GM12878 (cell line): ENCODE data around the gene PPP2R5C. TPM values are rescaled to one million over a fixed set of nuclear protein-coding genes. Genes with fewer than 3 reads are reported as not detected.

Source experiments
- CHD1 ChIP-seq: IDR thresholded peaks from 2 replicates; pipeline ENCODE4 v1.6.1; 2012; ENCODE audit warnings: low read depth, low read length, improper control_type of control experiment
- FOXM1 ChIP-seq: IDR thresholded peaks from 2 replicates; pipeline ENCODE4 v1.6.1; 2012; ENCODE audit warnings: low read depth, mild to moderate bottlenecking, inconsistent platforms, low read length, moderate library complexity
- KLF5 ChIP-seq: fragments of 450-650 bp; IDR thresholded peaks from 2 replicates; pipeline ENCODE4 v1.6.1; 2014; ENCODE audit warnings: mild to moderate bottlenecking; ENCODE audit not compliant: partially characterized antibody
- LARP7 ChIP-seq: fragments of 450-650 bp; IDR thresholded peaks from 2 replicates; pipeline ENCODE4 v1.6.1; 2017; ENCODE audit warnings: mild to moderate bottlenecking
- MYC ChIP-seq: IDR thresholded peaks from 2 replicates; pipeline ENCODE4 v1.6.1; 2011; ENCODE audit warnings: mild to moderate bottlenecking, low read length, moderate library complexity, inconsistent platforms; ENCODE audit not compliant: insufficient read depth, insufficient replicate concordance, insufficient read length, severe bottlenecking
- PAX5 ChIP-seq: IDR thresholded peaks from 2 replicates; pipeline ENCODE4 v1.6.1; 2011; ENCODE audit warnings: low read depth, low read length, borderline replicate concordance
- RAD51 ChIP-seq: fragments of 450-650 bp; IDR thresholded peaks from 2 replicates; pipeline ENCODE4 v1.6.1; 2016; ENCODE audit warnings: moderate library complexity, mild to moderate bottlenecking, inconsistent platforms
- SMAD1 ChIP-seq: fragments of 450-650 bp; IDR thresholded peaks from 2 replicates; pipeline ENCODE4 v1.6.1; 2018; ENCODE audit warnings: mild to moderate bottlenecking, low read depth; ENCODE audit not compliant: partially characterized antibody
- SMC3 ChIP-seq: IDR thresholded peaks from 2 replicates; pipeline ENCODE4 v1.6.1; 2011; ENCODE audit warnings: low read length, improper control_type of control experiment, borderline replicate concordance
- STAT3 ChIP-seq: IDR thresholded peaks from 2 replicates; pipeline ENCODE4 v1.6.1; 2011; ENCODE audit warnings: low read depth, low read length, improper control_type of control experiment
- TAF1 ChIP-seq: IDR thresholded peaks from 2 replicates; pipeline ENCODE4 v1.6.1; 2011; ENCODE audit warnings: mild to moderate bottlenecking, low read depth, low read length, borderline replicate concordance
- polyA plus RNA-seq, 11 experiments: library from polyadenylated mRNA; depleted of rRNA in 4 of 11; unstranded in 6 of 11; stranded (reverse) in 5 of 11; fragments of >200 nt; fragmentation: Nextera tagmentation in 4 of 11; fragmentation: Illumina TruSeq in 1 of 11; extraction: Ambion mirVana in 4 of 11; extraction: Trizol in 1 of 11; gene quantifications; 1 replicate in 1 of 11; 2 replicates in 10 of 11; pipeline versions ENCODE4 v1.2.1 to v1.2.3, GENCODE V29; 2011 to 2016; ENCODE audit warnings: inconsistent platforms in 2 of 11, missing spikeins in 2 of 11, low read depth in 1 of 11
- total RNA-seq, 4 experiments: library from RNA; depleted of rRNA in 3 of 4; stranded (reverse); fragments of >200 nt in 3 of 4; fragmentation: Illumina TruSeq in 1 of 4; extraction: Trizol in 1 of 4; gene quantifications; 2 replicates each; pipeline versions ENCODE4 v1.2.1 to v1.2.3, GENCODE V29; 2013 to 2021
- TF ChIP-seq, protein P1 (sequence below): fragments of 450-650 bp; formaldehyde crosslinking; IDR thresholded peaks from 2 replicates; pipeline ENCODE4 v1.4.0; 2022; ENCODE audit warnings: mild to moderate bottlenecking, moderate library complexity
- TF ChIP-seq, protein P2 (sequence below): fragments of 450-650 bp; IDR thresholded peaks from 2 replicates; pipeline ENCODE4 v1.6.1; 2018; ENCODE audit warnings: mild to moderate bottlenecking, low read depth, moderate library complexity; ENCODE audit not compliant: partially characterized antibody
- TF ChIP-seq, protein P3 (sequence below): IDR thresholded peaks from 2 replicates; pipeline ENCODE4 v1.6.1; 2011; ENCODE audit warnings: mild to moderate bottlenecking, low read depth, low read length, moderate library complexity; ENCODE audit not compliant: insufficient replicate concordance
- TF ChIP-seq, protein P4 (sequence below): fragments of 450-650 bp; IDR thresholded peaks from 2 replicates; pipeline ENCODE4 v1.6.1; 2017; ENCODE audit warnings: mild to moderate bottlenecking, low read depth, inconsistent platforms; ENCODE audit not compliant: poor library complexity, severe bottlenecking
- TF ChIP-seq, protein P5 (sequence below): fragments of 450-650 bp; IDR thresholded peaks from 2 replicates; pipeline ENCODE4 v1.6.1; 2016; ENCODE audit warnings: mild to moderate bottlenecking

The PPP2R5C gene
- total and polyA plus RNA-seq, 10 of the 15 experiments (the other 5 are each of a cell fraction or from before 2014, with no cell fraction given), result 106 to 199 (median 144) TPM

DNA sequence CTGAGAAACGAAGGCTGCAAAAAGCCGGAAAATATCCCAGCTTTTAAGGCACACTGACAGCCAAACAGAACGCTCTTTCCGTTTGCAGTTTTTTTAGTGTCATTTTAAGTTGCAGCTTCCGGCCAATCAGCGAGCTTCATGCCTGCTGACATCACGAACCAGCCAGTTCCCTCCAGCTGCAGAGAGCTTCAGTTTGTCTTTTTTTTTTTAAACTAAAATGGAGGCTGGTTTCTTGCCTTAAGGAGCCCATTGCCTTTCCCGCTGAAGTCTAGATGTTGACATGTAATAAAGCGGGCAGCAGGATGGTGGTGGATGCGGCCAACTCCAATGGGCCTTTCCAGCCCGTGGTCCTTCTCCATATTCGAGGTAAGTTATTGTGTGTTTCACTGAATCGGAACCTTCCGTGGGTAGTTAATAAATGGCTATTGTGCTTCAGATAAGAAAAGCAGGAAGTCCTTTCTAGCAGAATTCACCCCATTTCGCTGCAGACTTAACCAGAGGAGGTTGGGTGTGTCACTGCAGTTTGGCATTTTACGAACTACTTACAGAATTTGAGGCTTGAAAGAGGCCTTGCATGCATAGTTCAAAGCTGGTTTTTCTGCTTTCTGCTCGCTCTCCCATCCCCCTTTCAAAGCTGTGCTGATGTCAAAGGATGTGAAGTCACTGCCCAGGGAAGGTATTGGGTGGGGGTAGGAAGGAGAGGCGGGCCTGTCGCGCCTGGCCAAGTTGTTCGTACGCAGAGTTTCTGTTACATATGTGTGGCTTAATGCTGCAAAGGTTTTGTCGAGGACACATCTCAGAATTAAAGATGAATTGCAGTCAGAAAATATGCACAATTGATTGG lies 48.4 kb downstream of the PPP2R5C start (continued):
- peak; percentile 65 for TF ChIP-seq KLF5
- TF ChIP-seq, protein P1, sequence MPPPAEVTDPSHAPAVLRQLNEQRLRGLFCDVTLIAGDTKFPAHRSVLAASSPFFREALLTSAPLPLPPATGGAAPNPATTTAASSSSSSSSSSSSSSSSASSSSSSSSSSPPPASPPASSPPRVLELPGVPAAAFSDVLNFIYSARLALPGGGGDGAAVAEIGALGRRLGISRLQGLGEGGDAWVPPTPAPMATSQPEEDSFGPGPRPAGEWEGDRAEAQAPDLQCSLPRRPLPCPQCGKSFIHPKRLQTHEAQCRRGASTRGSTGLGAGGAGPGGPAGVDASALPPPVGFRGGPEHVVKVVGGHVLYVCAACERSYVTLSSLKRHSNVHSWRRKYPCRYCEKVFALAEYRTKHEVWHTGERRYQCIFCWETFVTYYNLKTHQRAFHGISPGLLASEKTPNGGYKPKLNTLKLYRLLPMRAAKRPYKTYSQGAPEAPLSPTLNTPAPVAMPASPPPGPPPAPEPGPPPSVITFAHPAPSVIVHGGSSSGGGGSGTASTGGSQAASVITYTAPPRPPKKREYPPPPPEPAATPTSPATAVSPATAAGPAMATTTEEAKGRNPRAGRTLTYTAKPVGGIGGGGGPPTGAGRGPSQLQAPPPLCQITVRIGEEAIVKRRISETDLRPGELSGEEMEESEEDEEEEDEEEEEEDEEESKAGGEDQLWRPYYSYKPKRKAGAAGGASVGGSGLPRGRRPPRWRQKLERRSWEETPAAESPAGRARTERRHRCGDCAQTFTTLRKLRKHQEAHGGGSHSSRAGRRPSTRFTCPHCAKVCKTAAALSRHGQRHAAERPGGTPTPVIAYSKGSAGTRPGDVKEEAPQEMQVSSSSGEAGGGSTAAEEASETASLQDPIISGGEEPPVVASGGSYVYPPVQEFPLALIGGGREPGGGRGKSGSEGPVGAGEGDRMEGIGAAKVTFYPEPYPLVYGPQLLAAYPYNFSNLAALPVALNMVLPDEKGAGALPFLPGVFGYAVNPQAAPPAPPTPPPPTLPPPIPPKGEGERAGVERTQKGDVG (CRISPR knock-in tag), result no peak
- peak; percentile 78 for TF ChIP-seq SMAD1
- no peak for TF ChIP-seq MYC
- peak; percentile 32; the same call in 1 of the 2 replicates for TF ChIP-seq SMC3
- peak; percentile 69; the same call in 1 of the 2 replicates for TF ChIP-seq PAX5
- TF ChIP-seq LARP7, result peak; percentile 59; the same call in 1 of the 2 replicates
- TF ChIP-seq STAT3, result peak; percentile 90; the same call in 1 of the 2 replicates
- TF ChIP-seq FOXM1, result peak; percentile 24; the same call in 1 of the 2 replicates
- TF ChIP-seq, protein P2, sequence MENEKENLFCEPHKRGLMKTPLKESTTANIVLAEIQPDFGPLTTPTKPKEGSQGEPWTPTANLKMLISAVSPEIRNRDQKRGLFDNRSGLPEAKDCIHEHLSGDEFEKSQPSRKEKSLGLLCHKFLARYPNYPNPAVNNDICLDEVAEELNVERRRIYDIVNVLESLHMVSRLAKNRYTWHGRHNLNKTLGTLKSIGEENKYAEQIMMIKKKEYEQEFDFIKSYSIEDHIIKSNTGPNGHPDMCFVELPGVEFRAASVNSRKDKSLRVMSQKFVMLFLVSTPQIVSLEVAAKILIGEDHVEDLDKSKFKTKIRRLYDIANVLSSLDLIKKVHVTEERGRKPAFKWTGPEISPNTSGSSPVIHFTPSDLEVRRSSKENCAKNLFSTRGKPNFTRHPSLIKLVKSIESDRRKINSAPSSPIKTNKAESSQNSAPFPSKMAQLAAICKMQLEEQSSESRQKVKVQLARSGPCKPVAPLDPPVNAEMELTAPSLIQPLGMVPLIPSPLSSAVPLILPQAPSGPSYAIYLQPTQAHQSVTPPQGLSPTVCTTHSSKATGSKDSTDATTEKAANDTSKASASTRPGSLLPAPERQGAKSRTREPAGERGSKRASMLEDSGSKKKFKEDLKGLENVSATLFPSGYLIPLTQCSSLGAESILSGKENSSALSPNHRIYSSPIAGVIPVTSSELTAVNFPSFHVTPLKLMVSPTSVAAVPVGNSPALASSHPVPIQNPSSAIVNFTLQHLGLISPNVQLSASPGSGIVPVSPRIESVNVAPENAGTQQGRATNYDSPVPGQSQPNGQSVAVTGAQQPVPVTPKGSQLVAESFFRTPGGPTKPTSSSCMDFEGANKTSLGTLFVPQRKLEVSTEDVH, result peak; percentile 42
- 0 out of 2 replicates have a peak, but pooled peaks have one; percentile 50 for TF ChIP-seq CHD1
- TF ChIP-seq, protein P3, sequence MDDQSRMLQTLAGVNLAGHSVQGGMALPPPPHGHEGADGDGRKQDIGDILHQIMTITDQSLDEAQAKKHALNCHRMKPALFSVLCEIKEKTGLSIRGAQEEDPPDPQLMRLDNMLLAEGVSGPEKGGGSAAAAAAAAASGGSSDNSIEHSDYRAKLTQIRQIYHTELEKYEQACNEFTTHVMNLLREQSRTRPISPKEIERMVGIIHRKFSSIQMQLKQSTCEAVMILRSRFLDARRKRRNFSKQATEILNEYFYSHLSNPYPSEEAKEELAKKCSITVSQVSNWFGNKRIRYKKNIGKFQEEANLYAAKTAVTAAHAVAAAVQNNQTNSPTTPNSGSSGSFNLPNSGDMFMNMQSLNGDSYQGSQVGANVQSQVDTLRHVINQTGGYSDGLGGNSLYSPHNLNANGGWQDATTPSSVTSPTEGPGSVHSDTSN, result peak; percentile 1
- TF ChIP-seq, protein P4, sequence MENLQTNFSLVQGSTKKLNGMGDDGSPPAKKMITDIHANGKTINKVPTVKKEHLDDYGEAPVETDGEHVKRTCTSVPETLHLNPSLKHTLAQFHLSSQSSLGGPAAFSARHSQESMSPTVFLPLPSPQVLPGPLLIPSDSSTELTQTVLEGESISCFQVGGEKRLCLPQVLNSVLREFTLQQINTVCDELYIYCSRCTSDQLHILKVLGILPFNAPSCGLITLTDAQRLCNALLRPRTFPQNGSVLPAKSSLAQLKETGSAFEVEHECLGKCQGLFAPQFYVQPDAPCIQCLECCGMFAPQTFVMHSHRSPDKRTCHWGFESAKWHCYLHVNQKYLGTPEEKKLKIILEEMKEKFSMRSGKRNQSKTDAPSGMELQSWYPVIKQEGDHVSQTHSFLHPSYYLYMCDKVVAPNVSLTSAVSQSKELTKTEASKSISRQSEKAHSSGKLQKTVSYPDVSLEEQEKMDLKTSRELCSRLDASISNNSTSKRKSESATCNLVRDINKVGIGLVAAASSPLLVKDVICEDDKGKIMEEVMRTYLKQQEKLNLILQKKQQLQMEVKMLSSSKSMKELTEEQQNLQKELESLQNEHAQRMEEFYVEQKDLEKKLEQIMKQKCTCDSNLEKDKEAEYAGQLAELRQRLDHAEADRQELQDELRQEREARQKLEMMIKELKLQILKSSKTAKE, result peak; percentile 17
- TF ChIP-seq, protein P5, sequence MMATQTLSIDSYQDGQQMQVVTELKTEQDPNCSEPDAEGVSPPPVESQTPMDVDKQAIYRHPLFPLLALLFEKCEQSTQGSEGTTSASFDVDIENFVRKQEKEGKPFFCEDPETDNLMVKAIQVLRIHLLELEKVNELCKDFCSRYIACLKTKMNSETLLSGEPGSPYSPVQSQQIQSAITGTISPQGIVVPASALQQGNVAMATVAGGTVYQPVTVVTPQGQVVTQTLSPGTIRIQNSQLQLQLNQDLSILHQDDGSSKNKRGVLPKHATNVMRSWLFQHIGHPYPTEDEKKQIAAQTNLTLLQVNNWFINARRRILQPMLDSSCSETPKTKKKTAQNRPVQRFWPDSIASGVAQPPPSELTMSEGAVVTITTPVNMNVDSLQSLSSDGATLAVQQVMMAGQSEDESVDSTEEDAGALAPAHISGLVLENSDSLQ, result peak; percentile 45
- TF ChIP-seq TAF1, result peak; percentile 86
- TF ChIP-seq RAD51, result no peak
